ENCODE measurements around the gene F2RL2. TPM values are rescaled to one million over a fixed set of nuclear protein-coding genes. Genes with fewer than 3 reads are reported as not detected.

Gene F2RL2
- total RNA-seq, 2 experiments from 2014 or later, result not detected

DNA sequence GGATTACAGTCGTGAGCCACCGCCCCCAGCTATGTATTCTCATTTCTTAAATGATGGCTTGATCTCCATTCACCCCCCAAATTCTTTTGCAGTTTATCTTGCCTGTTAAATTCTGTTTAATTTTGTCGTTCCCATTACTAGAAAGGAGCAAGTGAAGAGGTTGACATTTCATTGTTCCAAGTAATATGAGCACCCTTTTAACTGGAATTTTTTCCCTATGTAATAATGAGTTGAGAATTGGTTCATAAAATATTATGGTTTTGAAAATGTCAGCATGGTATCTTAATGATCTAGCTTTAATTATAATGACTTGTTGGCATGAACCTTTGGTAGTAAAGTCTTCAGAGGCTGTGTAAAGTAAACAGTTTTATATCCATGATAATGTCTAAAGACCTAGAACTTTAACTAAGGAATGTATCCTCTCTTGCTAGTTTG, 37.4 kb downstream of the F2RL2 start:
- Mint-ChIP-seq H3K27me3 (no peaks in the 10 kb centered on the region), H3K4me1 (ENCODE audit: low read depth) (peaks cover 19% of the 10 kb centered on the region), H3K27ac (no peak overlapping the region), H3K36me3 (ENCODE audit: low read depth) (no peaks in the 10 kb centered on the region), H3K9me3 (no peaks in the 10 kb centered on the region), H3K4me3 (no peak overlapping the region)
- no peak for DNase-seq
- TF ChIP-seq, protein P1, sequence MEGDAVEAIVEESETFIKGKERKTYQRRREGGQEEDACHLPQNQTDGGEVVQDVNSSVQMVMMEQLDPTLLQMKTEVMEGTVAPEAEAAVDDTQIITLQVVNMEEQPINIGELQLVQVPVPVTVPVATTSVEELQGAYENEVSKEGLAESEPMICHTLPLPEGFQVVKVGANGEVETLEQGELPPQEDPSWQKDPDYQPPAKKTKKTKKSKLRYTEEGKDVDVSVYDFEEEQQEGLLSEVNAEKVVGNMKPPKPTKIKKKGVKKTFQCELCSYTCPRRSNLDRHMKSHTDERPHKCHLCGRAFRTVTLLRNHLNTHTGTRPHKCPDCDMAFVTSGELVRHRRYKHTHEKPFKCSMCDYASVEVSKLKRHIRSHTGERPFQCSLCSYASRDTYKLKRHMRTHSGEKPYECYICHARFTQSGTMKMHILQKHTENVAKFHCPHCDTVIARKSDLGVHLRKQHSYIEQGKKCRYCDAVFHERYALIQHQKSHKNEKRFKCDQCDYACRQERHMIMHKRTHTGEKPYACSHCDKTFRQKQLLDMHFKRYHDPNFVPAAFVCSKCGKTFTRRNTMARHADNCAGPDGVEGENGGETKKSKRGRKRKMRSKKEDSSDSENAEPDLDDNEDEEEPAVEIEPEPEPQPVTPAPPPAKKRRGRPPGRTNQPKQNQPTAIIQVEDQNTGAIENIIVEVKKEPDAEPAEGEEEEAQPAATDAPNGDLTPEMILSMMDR (IDR thresholded peaks at IDR 0.05), result no peak
- no peak for ATAC-seq
- POLR2A ChIA-PET, result no interaction called here
- intact Hi-C loops (cut with micrococcal nuclease), result no loop called here
- CTCF ChIA-PET, result no interaction called here

DNA sequence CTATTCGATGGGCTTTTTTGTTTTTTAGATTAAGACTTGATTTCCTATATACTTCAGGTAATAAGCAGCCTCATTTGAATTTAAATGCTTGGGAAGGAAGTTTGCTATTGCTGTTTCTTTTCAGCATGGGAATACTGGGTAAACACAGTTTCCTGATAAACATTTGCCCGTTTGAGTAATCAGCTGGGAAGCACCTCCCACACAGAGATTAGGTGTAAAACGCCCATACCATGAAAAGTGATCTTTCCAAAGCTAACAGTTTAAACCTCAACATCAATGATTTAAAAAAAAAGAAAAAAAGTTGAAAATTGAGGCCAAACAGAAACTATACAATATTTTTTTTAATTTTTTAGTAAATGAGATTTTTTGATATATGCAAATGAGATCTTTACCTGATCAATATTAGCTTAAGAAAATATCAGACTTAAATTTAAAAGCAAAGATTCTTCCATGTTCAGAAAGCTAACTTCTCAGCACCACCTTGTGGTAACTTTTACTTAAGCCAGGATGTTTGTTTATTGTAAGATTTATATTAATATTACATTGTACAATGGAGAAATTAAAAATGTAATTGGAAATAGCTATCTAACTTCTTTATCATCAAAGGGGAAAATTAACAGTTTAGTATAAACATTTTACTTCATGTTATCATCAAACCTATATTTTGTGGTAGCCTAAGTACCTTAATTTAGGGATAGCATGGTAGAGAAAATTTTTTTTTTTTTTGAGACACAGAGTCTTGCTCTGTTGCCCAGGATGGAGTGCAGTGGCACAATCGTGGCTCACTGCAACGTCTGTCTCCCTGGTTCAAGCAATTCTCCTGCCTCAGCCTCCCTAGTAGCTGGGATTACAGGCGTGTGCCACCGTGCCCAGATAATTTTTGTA, 39.8 kb downstream of the F2RL2 start:
- Mint-ChIP-seq H3K4me3 (no peak overlapping the region), H3K27ac (no peak overlapping the region), H3K36me3 (ENCODE audit: low read depth) (no peaks in the 10 kb centered on the region), H3K9me3 (no peaks in the 10 kb centered on the region), H3K27me3 (no peaks in the 10 kb centered on the region), H3K4me1 (ENCODE audit: low read depth) (peaks cover 19% of the 10 kb centered on the region)
- ChIA-PET POLR2A (interaction anchor here (0.7 to 1.3 kb wide), 3 partner anchors 39 to 180 kb away, joined by 3 to 5 read pairs (median 3); partner anchors contain the start of gene IQGAP2), CTCF (interaction anchor here (0.6 to 4.3 kb wide), 29 partner anchors 9 to 506 kb away, joined by 3 to 47 read pairs (median 3); partner anchors contain the start of gene IQGAP2)
- intact Hi-C loops (cut with micrococcal nuclease), result no loop called here
- ATAC-seq, result no peak
- no peak for DNase-seq
- TF ChIP-seq, protein P1 (IDR thresholded peaks at IDR 0.05), result peak; percentile 57

DNA sequence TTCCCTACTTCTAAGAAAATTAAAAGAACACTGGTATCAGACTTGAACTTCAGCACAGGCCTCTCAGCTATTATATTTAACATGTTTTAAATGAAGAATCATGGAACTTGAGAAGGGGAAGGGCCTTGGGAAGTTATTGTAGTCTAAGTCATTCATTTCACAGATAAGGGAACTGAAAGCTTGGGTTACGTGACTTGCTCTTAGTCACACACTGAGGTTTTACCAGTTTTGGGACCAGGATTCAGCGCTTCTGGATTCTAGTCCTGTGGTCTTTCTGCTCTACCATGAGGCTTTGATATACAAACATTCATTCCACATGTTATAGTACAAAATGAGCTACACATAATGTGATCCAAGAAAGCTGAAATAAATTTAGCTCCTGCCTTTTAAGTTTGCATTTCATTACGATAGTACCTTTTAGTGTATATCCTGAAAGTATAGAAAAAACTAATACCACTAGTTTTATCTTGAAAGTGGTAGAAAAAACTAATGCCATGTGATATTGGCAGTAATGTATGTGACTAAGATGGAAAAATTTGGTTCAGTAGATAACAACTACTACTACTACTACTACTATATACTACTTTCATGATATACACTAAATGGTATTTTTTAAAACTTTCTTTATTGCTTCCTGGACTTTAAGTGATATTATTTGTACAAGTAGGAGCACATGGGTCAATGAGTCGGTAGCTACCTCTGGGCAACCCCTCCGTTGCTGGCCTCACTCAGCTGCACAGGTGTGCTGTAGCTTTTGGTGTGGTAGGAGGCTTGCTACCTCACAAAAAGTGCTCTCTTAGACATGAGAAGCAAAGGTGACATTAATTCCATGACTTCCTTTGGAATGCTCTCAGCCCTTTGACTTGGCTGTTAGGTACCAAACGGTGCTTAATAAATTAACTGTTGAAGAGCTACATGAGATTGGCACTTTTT, 40.7 kb downstream of the F2RL2 start:
- ATAC-seq, result peak; percentile 81
- POLR2A ChIA-PET, result interaction anchor here (1.3 kb wide), 1 partner anchor 179 kb away, joined by 5 read pairs; the partner anchor contains the start of gene IQGAP2
- Mint-ChIP-seq H3K36me3 (ENCODE audit: low read depth) (no peaks in the 10 kb centered on the region), H3K4me1 (ENCODE audit: low read depth) (peaks cover 19% of the 10 kb centered on the region), H3K27me3 (no peaks in the 10 kb centered on the region), H3K9me3 (no peaks in the 10 kb centered on the region), H3K27ac (peak overlapping the region; percentile 17), H3K4me3 (no peak overlapping the region)
- DNase-seq, result peak; percentile 17
- TF ChIP-seq, protein P1 (IDR thresholded peaks at IDR 0.05), result no peak
- CTCF ChIA-PET, result interaction anchor here (0.6 to 4.3 kb wide), 28 partner anchors 8 to 407 kb away, joined by 3 to 47 read pairs (median 4); partner anchors contain the start of gene IQGAP2
- intact Hi-C loops (cut with micrococcal nuclease), result no loop called here

DNA sequence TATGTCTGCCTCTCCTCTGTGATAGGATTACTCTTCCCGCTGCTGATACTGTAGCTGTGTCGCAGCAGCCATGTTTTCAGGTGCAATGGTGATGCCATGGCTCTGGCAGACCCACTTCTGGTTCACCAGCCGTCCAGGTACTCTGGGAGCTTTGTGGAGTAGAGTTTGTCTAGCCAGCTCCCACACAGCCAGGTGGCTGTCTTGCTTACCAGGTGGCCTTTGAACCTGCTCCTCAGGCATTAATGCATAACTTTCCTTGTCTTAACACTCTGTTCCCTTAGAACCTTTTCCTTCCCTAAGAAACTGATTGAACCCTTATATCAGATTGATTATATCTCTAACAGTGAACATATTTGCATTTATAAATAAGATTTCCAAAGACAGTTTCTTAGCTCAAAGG, 42.2 kb downstream of the F2RL2 start:
- ChIA-PET POLR2A (interaction anchor here (0.6 kb wide), 1 partner anchor 176 kb away, joined by 3 read pairs; no protein-coding TSS in a partner anchor), CTCF (interaction anchor here (0.8 to 4.3 kb wide), 5 partner anchors 19 to 324 kb away, joined by 3 to 47 read pairs (median 3); partner anchors contain the start of gene IQGAP2)
- ATAC-seq, result no peak
- Mint-ChIP-seq H3K36me3 (ENCODE audit: low read depth) (peaks cover 5% of the 10 kb centered on the region), H3K4me3 (no peak overlapping the region), H3K27me3 (no peaks in the 10 kb centered on the region), H3K27ac (no peak overlapping the region), H3K9me3 (no peaks in the 10 kb centered on the region), H3K4me1 (ENCODE audit: low read depth) (peaks cover 19% of the 10 kb centered on the region)
- DNase-seq, result no peak
- intact Hi-C loops (cut with micrococcal nuclease), result no loop called here
- TF ChIP-seq, protein P1 (IDR thresholded peaks at IDR 0.05), result no peak
